GM19468 (cell line): Measurements from ENCODE around the gene ACTR8.

Experiments
- ATAC-seq: cut with Tn5 transposase; IDR thresholded peaks from one replicate; pipeline ENCODE4 v1.9.1; 2021; ENCODE audit warnings: mild to moderate bottlenecking, moderate library complexity, moderate number of reproducible peaks; ENCODE audit not compliant: unreplicated experiment; ENCODE audit errors: extremely low read depth

ACTR8 gene

GRCh38 chr3:53818221-53819162 is 63.5 kb downstream of the ACTR8 start:
- ATAC-seq = no peak

DNA sequence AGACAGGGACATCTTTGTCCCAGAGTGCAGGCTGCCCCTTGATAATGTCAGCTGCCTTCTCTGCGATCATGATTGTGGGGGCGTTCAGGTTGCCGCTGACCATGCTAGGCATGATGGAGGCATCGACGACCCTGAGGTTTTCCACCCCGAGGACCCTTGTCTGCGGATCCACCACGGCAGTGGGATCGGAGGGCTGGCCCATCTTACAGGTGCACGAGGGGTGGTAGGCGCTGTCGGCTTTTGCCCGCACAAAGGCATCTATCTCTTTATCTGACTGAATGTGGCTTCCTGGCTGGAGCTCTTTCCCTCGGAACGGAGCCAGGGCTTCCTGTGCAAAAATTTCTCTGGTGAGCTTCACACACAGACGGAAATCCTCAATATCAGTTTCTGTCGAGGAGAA is 64.1 kb downstream of the ACTR8 start:
- ATAC-seq = no peak

GRCh38 chr3:53817211-53817610 is 64.7 kb downstream of the ACTR8 start:
- no peak for ATAC-seq
